HepG2 (cell line): ENCODE data around the gene YAP1.

Source experiments
- BCLAF1 ChIP-seq: fragments of 450-650 bp; IDR thresholded peaks from 2 replicates; pipeline ENCODE4 v1.6.1; 2017; ENCODE audit warnings: mild to moderate bottlenecking
- JUN ChIP-seq: sonication (generic); formaldehyde crosslinking; IDR thresholded peaks from 2 replicates; pipeline ENCODE4 v1.4.0; 2020; ENCODE audit warnings: mild to moderate bottlenecking, missing genetic modification reagents
- MED1 ChIP-seq: sonication (generic); formaldehyde crosslinking; IDR thresholded peaks from 2 replicates; pipeline ENCODE4 v1.4.0; 2020; ENCODE audit warnings: missing genetic modification reagents
- TP53 ChIP-seq: sonication (generic); formaldehyde crosslinking; conservative IDR thresholded peaks from 2 replicates; pipeline ENCODE4 v1.4.0; 2020; ENCODE audit warnings: missing genetic modification reagents
- ZBTB40 ChIP-seq, 2 experiments: fragments of 450-650 bp in 1 of 2; sonication (generic) in 1 of 2; formaldehyde crosslinking in 1 of 2; IDR thresholded peaks; 2 replicates each; pipeline versions ENCODE4 v1.6.1 to v1.8.0; 2016 to 2022; ENCODE audit warnings: antibody characterized with exemption in 1 of 2, mild to moderate bottlenecking in 1 of 2, missing genetic modification reagents in 1 of 2
- ZNF224 ChIP-seq: sonication (generic); formaldehyde crosslinking; IDR thresholded peaks from 2 replicates; pipeline ENCODE4 v1.5.0; 2020; ENCODE audit warnings: mild to moderate bottlenecking, missing genetic modification reagents
- ZNF354B ChIP-seq: sonication (generic); formaldehyde crosslinking; IDR thresholded peaks from 2 replicates; pipeline ENCODE4 v1.8.0; 2022; ENCODE audit warnings: mild to moderate bottlenecking, missing genetic modification reagents
- ZNF660 ChIP-seq: sonication (generic); formaldehyde crosslinking; IDR thresholded peaks from 2 replicates; pipeline ENCODE4 v1.5.1; 2020; ENCODE audit warnings: mild to moderate bottlenecking, low read depth, missing genetic modification reagents, borderline replicate concordance
- ZNF777 ChIP-seq: sonication (generic); formaldehyde crosslinking; IDR thresholded peaks from 2 replicates; pipeline ENCODE4 v1.4.0; 2020; ENCODE audit warnings: missing genetic modification reagents
- TF ChIP-seq, protein P1 (sequence below): sonication (generic); formaldehyde crosslinking; IDR thresholded peaks from 2 replicates; pipeline ENCODE4 v1.5.0; 2020; ENCODE audit warnings: mild to moderate bottlenecking, missing genetic modification reagents, moderate library complexity

DNA sequence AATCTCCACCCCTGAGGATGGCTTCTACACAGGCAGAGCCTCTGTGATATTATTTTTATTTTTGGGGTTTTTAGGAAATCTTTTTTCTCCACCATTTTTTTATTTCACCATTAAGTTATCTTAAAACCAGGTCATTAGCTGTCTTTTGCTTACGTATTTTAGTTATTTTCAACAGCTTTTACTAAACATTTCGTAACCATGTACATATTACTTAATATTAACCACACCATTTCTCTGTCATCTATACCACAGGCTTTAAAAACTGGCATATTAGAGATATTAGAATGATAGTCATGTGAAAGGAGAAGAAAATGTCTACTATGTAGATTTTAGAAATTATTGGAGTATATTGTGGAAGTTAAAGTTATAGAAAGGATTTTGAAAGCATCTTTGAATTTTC, 37.4 kb downstream of the YAP1 start:
- TF ChIP-seq ZNF660 (CRISPR knock-in tag), result no peak
- no peak for TF ChIP-seq MED1
- no peak for TF ChIP-seq ZNF777 (CRISPR knock-in tag)
- TF ChIP-seq, protein P1, sequence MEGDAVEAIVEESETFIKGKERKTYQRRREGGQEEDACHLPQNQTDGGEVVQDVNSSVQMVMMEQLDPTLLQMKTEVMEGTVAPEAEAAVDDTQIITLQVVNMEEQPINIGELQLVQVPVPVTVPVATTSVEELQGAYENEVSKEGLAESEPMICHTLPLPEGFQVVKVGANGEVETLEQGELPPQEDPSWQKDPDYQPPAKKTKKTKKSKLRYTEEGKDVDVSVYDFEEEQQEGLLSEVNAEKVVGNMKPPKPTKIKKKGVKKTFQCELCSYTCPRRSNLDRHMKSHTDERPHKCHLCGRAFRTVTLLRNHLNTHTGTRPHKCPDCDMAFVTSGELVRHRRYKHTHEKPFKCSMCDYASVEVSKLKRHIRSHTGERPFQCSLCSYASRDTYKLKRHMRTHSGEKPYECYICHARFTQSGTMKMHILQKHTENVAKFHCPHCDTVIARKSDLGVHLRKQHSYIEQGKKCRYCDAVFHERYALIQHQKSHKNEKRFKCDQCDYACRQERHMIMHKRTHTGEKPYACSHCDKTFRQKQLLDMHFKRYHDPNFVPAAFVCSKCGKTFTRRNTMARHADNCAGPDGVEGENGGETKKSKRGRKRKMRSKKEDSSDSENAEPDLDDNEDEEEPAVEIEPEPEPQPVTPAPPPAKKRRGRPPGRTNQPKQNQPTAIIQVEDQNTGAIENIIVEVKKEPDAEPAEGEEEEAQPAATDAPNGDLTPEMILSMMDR, result no peak
- TF ChIP-seq TP53 (CRISPR knock-in tag), result no peak
- no peak for TF ChIP-seq JUN (CRISPR knock-in tag)
- no peak for TF ChIP-seq ZBTB40 (IDR thresholded peaks at IDR 0.05)
- no peak for TF ChIP-seq ZBTB40 (CRISPR knock-in tag; IDR thresholded peaks at IDR 0.05)
- no peak for TF ChIP-seq ZNF354B (CRISPR knock-in tag)
- no peak for TF ChIP-seq BCLAF1
- no peak for TF ChIP-seq ZNF224 (CRISPR knock-in tag)
